Peyer's patch (tissue), 4 donors: ENCODE measurements around the gene UBE2Q2. TPM values are rescaled to one million over a fixed set of nuclear protein-coding genes. Genes with fewer than 3 reads are reported as not detected.

Experiments used
- DNase-seq, 3 donors: peaks; one replicate each; pipeline ENCODE4 v3.0.0-alpha.2; 2017 to 2019
- H3K27ac ChIP-seq, 4 donors: fragments of 200-600 bp; sonication (generic); one replicate each; pipeline ENCODE4 v1.5.1; 2016 to 2019
- H3K27me3 ChIP-seq, 2 donors: fragments of 200-600 bp; sonication (generic); one replicate each; pipeline ENCODE4 v1.5.1; 2019
- H3K36me3 ChIP-seq, 3 donors: fragments of 200-600 bp; sonication (generic); one replicate each; pipeline ENCODE4 v1.5.1; 2016 to 2019
- H3K4me1 ChIP-seq, 4 donors: fragments of 200-600 bp; sonication (generic); one replicate each; pipeline ENCODE4 v1.5.1; 2016 to 2019
- H3K4me3 ChIP-seq, 4 donors: fragments of 200-600 bp; sonication (generic); 1 replicate in 3 of 4; 2 replicates in 1 of 4; pipeline ENCODE4 v1.5.1; 2016 to 2019; ENCODE audit warnings: mild to moderate bottlenecking in 1 of 4
- H3K9me3 ChIP-seq, 4 donors: fragments of 200-600 bp; sonication (generic); one replicate each; pipeline ENCODE4 v1.5.1; 2016 to 2019; ENCODE audit warnings: mild to moderate bottlenecking in 1 of 4
- POLR2A ChIP-seq, 2 donors: fragments of 450-650 bp; IDR thresholded peaks; one replicate each; pipeline ENCODE4 v1.5.1; 2017; ENCODE audit warnings: antibody characterized with exemption in 2 of 2, mild to moderate bottlenecking in 2 of 2, moderate library complexity in 2 of 2
- total RNA-seq, 4 donors: library from RNA; depleted of rRNA; stranded (reverse); fragments of >200 nt; gene quantifications; one replicate each; pipeline ENCODE4 v1.1.0, GENCODE V29; 2016
- TF ChIP-seq, protein P1 (sequence below), 6 experiments: fragments of 450-650 bp in 4 of 6; fragments of 200-600 bp in 2 of 6; sonication (generic) in 1 of 6; IDR thresholded peaks; one replicate each; pipeline ENCODE4 v1.5.1; 2017 to 2019; ENCODE audit warnings: antibody characterized with exemption in 6 of 6, mild to moderate bottlenecking in 3 of 6, moderate library complexity in 1 of 6

UBE2Q2 gene
- total RNA-seq, 4 donors from 2014 or later = 9.3 to 52.0 (median 12.2) TPM

DNA sequence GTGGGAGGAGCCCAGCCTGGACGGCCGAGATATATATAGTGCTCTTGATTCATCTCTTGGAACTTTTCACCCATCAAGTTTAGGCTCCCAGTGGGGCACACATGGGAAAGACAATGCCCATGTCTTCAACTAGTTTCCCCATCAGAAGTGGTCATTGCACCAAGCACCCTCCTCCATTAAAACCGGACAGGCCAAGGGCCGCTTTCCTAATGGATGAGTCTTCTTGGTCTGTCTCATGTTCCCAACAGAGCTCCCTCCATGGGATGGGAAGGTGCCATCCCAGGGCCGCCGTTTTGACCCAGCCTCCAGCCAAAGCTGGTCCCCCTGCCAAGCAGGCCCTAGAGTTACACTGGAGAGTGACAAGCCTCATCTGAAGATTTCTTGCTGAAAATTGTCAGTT lies 34.7 kb upstream of the UBE2Q2 start:
- TF ChIP-seq, protein P1, sequence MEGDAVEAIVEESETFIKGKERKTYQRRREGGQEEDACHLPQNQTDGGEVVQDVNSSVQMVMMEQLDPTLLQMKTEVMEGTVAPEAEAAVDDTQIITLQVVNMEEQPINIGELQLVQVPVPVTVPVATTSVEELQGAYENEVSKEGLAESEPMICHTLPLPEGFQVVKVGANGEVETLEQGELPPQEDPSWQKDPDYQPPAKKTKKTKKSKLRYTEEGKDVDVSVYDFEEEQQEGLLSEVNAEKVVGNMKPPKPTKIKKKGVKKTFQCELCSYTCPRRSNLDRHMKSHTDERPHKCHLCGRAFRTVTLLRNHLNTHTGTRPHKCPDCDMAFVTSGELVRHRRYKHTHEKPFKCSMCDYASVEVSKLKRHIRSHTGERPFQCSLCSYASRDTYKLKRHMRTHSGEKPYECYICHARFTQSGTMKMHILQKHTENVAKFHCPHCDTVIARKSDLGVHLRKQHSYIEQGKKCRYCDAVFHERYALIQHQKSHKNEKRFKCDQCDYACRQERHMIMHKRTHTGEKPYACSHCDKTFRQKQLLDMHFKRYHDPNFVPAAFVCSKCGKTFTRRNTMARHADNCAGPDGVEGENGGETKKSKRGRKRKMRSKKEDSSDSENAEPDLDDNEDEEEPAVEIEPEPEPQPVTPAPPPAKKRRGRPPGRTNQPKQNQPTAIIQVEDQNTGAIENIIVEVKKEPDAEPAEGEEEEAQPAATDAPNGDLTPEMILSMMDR (IDR thresholded peaks at IDR 0.05) = no peak
- TF ChIP-seq POLR2A (IDR thresholded peaks at IDR 0.05) = no peak
- Histone ChIP-seq H3K27me3 (no peaks in the 10 kb centered on the region), H3K4me3 (no peak overlapping the region), H3K9me3 (no peaks in the 10 kb centered on the region), H3K27ac (no peak overlapping the region), H3K4me1 (no peaks in the 10 kb centered on the region), H3K36me3 (no peaks in the 10 kb centered on the region)
- no peak for DNase-seq

DNA sequence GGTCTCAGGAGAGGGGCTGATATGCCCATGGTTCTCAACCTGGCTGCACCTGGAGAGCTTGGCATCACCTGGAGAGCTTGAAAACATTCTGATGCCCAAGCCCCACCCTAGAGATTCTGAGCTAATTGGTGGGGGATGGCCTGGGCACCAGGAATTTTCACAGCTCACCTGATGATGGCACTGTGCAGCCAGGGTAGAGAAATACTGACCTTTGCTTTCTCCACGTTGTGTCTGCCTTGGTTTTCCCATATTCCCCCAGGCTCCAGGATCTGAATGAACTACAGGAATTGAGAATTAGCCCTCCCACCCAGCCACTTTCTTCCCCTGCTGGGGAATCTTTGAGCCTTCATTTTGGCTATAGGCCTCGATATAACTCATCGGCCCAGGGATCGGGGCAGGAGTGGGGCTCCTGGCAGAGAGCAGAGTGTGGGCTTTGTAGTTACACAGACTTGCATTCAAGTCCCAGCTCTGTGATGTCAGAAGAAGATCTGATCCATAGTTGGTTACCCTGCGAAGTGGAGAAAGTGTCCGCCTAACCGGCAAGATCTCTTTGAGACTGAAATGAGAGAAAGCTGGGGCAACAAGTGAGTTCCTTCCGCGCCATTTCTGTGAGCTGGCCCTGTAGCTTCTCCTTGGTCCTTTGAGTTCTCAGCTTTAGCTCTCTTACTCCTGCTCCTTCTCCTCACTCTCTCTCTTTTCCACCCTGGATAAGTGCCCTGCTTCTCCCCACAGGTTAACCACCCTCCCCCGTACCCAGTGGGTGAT lies 33.1 kb upstream of the UBE2Q2 start:
- Histone ChIP-seq H3K4me1 (no peaks in the 10 kb centered on the region), H3K27ac (no peak overlapping the region), H3K9me3 (no peaks in the 10 kb centered on the region), H3K4me3 (no peak overlapping the region), H3K36me3 (no peaks in the 10 kb centered on the region), H3K27me3 (no peaks in the 10 kb centered on the region)
- TF ChIP-seq, protein P1 (IDR thresholded peaks at IDR 0.05) = peak in 4 of 6 experiments; percentile 19 to 53 (median 44)
- TF ChIP-seq POLR2A (IDR thresholded peaks at IDR 0.05) = no peak
- DNase-seq = no peak

DNA sequence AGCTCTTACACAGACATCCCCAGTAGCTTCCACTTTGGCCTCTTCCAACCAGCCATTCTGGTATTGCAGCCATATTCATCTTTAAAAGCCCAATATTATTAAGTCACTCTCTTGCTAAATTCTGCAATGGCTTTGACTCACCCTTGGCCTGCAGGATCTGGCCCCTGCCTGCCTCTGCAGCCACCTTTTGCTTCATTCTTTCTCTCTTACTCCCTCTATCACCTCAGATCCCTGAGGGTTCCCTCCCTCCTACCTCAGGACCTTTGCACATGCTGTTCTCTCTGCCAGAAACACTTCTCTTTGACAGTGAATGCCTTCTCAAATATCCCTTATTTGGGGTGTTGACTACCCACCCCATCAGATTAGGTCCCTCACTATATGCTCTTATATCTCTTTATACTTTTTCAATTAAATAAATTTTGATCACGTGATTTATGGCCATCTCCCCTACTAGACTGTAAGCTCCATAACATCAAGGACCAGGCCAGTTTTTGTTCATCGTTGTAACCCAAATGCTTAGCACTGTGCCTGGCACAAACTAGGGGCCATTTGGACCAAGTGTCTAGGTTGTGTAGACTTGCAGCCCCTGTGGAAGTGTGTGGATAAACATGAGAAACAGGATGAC lies 32.3 kb upstream of the UBE2Q2 start:
- Histone ChIP-seq H3K9me3 (no peaks in the 10 kb centered on the region), H3K27ac (no peak overlapping the region), H3K4me3 (no peak overlapping the region), H3K27me3 (no peaks in the 10 kb centered on the region), H3K4me1 (no peaks in the 10 kb centered on the region), H3K36me3 (no peaks in the 10 kb centered on the region)
- DNase-seq = no peak
- no peak for TF ChIP-seq POLR2A (IDR thresholded peaks at IDR 0.05)
- TF ChIP-seq, protein P1 (IDR thresholded peaks at IDR 0.05) = no peak

DNA sequence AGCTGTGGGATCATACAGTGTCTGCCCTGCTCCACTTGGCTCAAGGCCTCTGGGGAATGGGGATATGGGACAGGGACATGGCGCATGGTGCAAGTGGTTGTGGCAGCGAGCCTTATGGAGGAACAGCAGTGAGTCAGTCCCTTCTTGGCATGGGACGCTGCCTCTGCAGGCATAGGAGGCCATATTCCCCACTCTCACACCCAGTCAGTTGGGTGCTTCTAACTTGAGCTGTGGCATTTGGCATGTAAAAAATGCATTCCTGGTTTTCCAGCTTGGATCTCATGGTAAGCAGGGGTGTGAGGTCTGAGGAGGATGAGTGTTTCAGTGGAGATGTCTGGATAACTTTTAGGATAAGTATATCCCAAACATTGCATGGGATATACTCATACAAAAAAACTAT lies 31.6 kb upstream of the UBE2Q2 start:
- Histone ChIP-seq H3K9me3 (no peaks in the 10 kb centered on the region), H3K36me3 (no peaks in the 10 kb centered on the region), H3K4me1 (no peaks in the 10 kb centered on the region), H3K27me3 (no peaks in the 10 kb centered on the region), H3K27ac (no peak overlapping the region), H3K4me3 (no peak overlapping the region)
- TF ChIP-seq POLR2A (IDR thresholded peaks at IDR 0.05) = no peak
- TF ChIP-seq, protein P1 (IDR thresholded peaks at IDR 0.05) = no peak
- no peak for DNase-seq

DNA sequence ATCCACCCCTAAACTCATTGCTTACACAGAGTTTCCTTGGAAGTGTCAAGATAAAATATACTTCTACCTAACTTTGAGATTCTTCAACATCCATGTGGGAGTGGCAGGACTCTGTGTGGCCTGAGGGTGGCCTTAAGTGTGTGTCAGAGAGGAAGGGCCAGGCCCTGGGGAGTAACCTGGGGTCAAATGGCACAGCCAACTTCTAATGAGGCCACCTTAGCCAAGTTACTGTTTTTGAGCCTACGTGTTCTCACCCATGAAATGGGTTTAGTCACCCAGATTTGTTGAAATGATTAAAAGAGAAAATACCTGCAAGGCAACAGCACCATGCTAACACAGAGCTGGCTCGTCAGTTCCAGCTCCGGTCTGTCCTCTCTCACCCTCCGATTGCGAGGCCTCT lies 28.5 kb upstream of the UBE2Q2 start:
- Histone ChIP-seq H3K9me3 (no peaks in the 10 kb centered on the region), H3K27ac (no peak overlapping the region), H3K4me3 (no peak overlapping the region), H3K27me3 (no peaks in the 10 kb centered on the region), H3K36me3 (no peaks in the 10 kb centered on the region), H3K4me1 (no peaks in the 10 kb centered on the region)
- TF ChIP-seq, protein P1 (IDR thresholded peaks at IDR 0.05) = no peak
- TF ChIP-seq POLR2A (IDR thresholded peaks at IDR 0.05) = no peak
- no peak for DNase-seq
